Measurements from ENCODE around the gene PCSK2.

Gene PCSK2

GRCh38 chr20:17421493-17421892 is 194.7 kb downstream of the PCSK2 start:
- Histone ChIP-seq H3K4me1 (ENCODE audit: insufficient read depth, poor library complexity, severe bottlenecking) (no peaks in the 10 kb centered on the region), H3K27me3 (ENCODE audit: insufficient read depth, poor library complexity, severe bottlenecking) (peaks cover 3% of the 10 kb centered on the region)

GRCh38 chr20:17423782-17424181 is 196.9 kb downstream of the PCSK2 start:
- no peak for TF ChIP-seq CTCF (IDR thresholded peaks at IDR 0.05; ENCODE audit: poor library complexity, severe bottlenecking)
- DNase-seq (ENCODE audit: low spot score) (no peak), ATAC-seq (ENCODE audit: low read depth) (no peak)
- Histone ChIP-seq H3K4me1 (ENCODE audit: insufficient read depth, poor library complexity, severe bottlenecking) (peaks cover 3% of the 10 kb centered on the region), H3K4me3 (ENCODE audit: severe bottlenecking) (no peak overlapping the region), H3K36me3 (ENCODE audit: low read depth) (no peaks in the 10 kb centered on the region), H3K27ac (ENCODE audit: poor library complexity, severe bottlenecking) (no peak overlapping the region), H3K27me3 (ENCODE audit: insufficient read depth, poor library complexity, severe bottlenecking) (peaks cover 3% of the 10 kb centered on the region), H3K9me3 (ENCODE audit: severe bottlenecking) (no peaks in the 10 kb centered on the region)

More at GRCh38 chr20:17421493-17421892, 194.7 kb downstream of the PCSK2 start:
- DNase-seq (ENCODE audit: low spot score) (no peak), ATAC-seq (ENCODE audit: low read depth) (no peak)
- Histone ChIP-seq H3K9me3 (ENCODE audit: severe bottlenecking) (no peaks in the 10 kb centered on the region), H3K36me3 (ENCODE audit: low read depth) (no peaks in the 10 kb centered on the region), H3K27ac (ENCODE audit: poor library complexity, severe bottlenecking) (no peak overlapping the region), H3K4me3 (ENCODE audit: severe bottlenecking) (no peak overlapping the region)
- no peak for TF ChIP-seq CTCF (IDR thresholded peaks at IDR 0.05; ENCODE audit: poor library complexity, severe bottlenecking)

- Histone ChIP-seq H3K27me3 (ENCODE audit: insufficient read depth, poor library complexity, severe bottlenecking) (peaks cover 27% of the 10 kb centered on the region), H3K4me3 (ENCODE audit: severe bottlenecking) (no peak overlapping the region), H3K27ac (ENCODE audit: poor library complexity, severe bottlenecking) (no peak overlapping the region), H3K4me1 (ENCODE audit: insufficient read depth, poor library complexity, severe bottlenecking) (peaks cover 3% of the 10 kb centered on the region), H3K36me3 (ENCODE audit: low read depth) (no peaks in the 10 kb centered on the region), H3K9me3 (ENCODE audit: severe bottlenecking) (no peaks in the 10 kb centered on the region)
- TF ChIP-seq CTCF (IDR thresholded peaks at IDR 0.05; ENCODE audit: poor library complexity, severe bottlenecking) = no peak
- ATAC-seq (ENCODE audit: low read depth) (no peak; the same call in 2 of the 3 replicates), DNase-seq (ENCODE audit: low spot score) (no peak)
These were observed 200.8 kb downstream of the PCSK2 start for GRCh38 chr20:17427638-17428037.

- Histone ChIP-seq H3K27me3 (ENCODE audit: insufficient read depth, poor library complexity, severe bottlenecking) (peaks cover 35% of the 10 kb centered on the region), H3K36me3 (ENCODE audit: low read depth) (no peaks in the 10 kb centered on the region), H3K9me3 (ENCODE audit: severe bottlenecking) (no peaks in the 10 kb centered on the region), H3K4me1 (ENCODE audit: insufficient read depth, poor library complexity, severe bottlenecking) (peaks cover 3% of the 10 kb centered on the region), H3K4me3 (ENCODE audit: severe bottlenecking) (no peak overlapping the region), H3K27ac (ENCODE audit: poor library complexity, severe bottlenecking) (no peak overlapping the region)
- TF ChIP-seq CTCF (IDR thresholded peaks at IDR 0.05; ENCODE audit: poor library complexity, severe bottlenecking) = no peak
- ATAC-seq (ENCODE audit: low read depth) (no peak), DNase-seq (ENCODE audit: low spot score) (no peak)
These were observed 203.5 kb downstream of the PCSK2 start for GRCh38 chr20:17430125-17430950.
